CD14-positive monocyte (primary cell): ENCODE measurements around the gene ARHGDIB. TPM values are rescaled to one million over a fixed set of nuclear protein-coding genes. Genes with fewer than 3 reads are reported as not detected.

ENCODE experiments used
- DNase-seq, 3 donors: peaks; one replicate each; pipeline ENCODE4 v3.0.0-alpha.2; 2011 to 2022
- H2AFZ ChIP-seq: 2 replicates; pipeline ENCODE4 v1.6.0; 2012; ENCODE audit warnings: mild to moderate bottlenecking, low read depth, low read length, inconsistent platforms; ENCODE audit not compliant: insufficient read depth, poor library complexity, severe bottlenecking
- H3K27ac ChIP-seq, 2 donors: 1 replicate in 1 of 2; 2 replicates in 1 of 2; pipeline ENCODE4 v1.5.1; 2012 to 2013; ENCODE audit warnings: low read length in 2 of 2, control low read depth in 1 of 2, inconsistent platforms in 1 of 2, low read depth in 1 of 2, mild to moderate bottlenecking in 1 of 2
- H3K27me3 ChIP-seq, 2 donors: one replicate each; pipeline versions ENCODE4 v1.6.0 to v1.6.1; 2011 to 2013; ENCODE audit warnings: low read length in 2 of 2; ENCODE audit not compliant: control insufficient read depth in 2 of 2, insufficient read depth in 2 of 2
- H3K36me3 ChIP-seq, 2 donors: replicated peaks in 1 of 2; 1 replicate in 1 of 2; 2 replicates in 1 of 2; pipeline versions ENCODE4 v1.5.1 to v1.6.1; 2012 to 2013; ENCODE audit warnings: low read length in 2 of 2, control low read depth in 1 of 2, inconsistent platforms in 1 of 2, mild to moderate bottlenecking in 1 of 2; ENCODE audit not compliant: insufficient read depth in 2 of 2, control insufficient read depth in 1 of 2
- H3K4me1 ChIP-seq, 2 donors: 1 replicate in 1 of 2; 2 replicates in 1 of 2; pipeline versions ENCODE4 v1.5.1 to v1.6.1; 2012 to 2013; ENCODE audit warnings: low read length in 2 of 2, control low read depth in 1 of 2, inconsistent platforms in 1 of 2, mild to moderate bottlenecking in 1 of 2, moderate library complexity in 1 of 2; ENCODE audit not compliant: insufficient read depth in 2 of 2, control insufficient read depth in 1 of 2
- H3K4me2 ChIP-seq: replicated peaks from 2 replicates; pipeline ENCODE3; 2012; ENCODE audit warnings: low read length, moderate library complexity, mild to moderate bottlenecking; ENCODE audit not compliant: poor library complexity, severe bottlenecking; ENCODE audit errors: extremely low read depth
- H3K4me3 ChIP-seq, 3 experiments: fragments of 200-600 bp in 1 of 3; sonication (generic) in 1 of 3; replicated peaks in 1 of 3; 1 replicate in 2 of 3; 2 replicates in 1 of 3; pipeline ENCODE4 v1.5.1; 2011 to 2013; ENCODE audit warnings: low read length in 3 of 3, mild to moderate bottlenecking in 3 of 3, control low read depth in 2 of 3, low read depth in 2 of 3, inconsistent platforms in 1 of 3, moderate library complexity in 1 of 3
- H3K79me2 ChIP-seq: 2 replicates; pipeline ENCODE4 v1.6.0; 2012; ENCODE audit warnings: mild to moderate bottlenecking, control low read depth, inconsistent platforms, low read length, moderate library complexity; ENCODE audit not compliant: insufficient read depth
- H3K9ac ChIP-seq: 2 replicates; pipeline ENCODE4 v1.6.0; 2017; ENCODE audit warnings: low read length, mild to moderate bottlenecking; ENCODE audit not compliant: insufficient read depth, poor library complexity, severe bottlenecking
- H3K9me3 ChIP-seq, 2 donors: replicated peaks in 1 of 2; 1 replicate in 1 of 2; 2 replicates in 1 of 2; pipeline versions ENCODE4 v1.5.1 to v1.6.1; 2012 to 2013; ENCODE audit warnings: low read length in 2 of 2, control low read depth in 1 of 2; ENCODE audit not compliant: control insufficient read depth in 1 of 2, insufficient read depth in 1 of 2
- H4K20me1 ChIP-seq: 2 replicates; pipeline ENCODE4 v1.6.0; 2012; ENCODE audit warnings: mild to moderate bottlenecking, low read length, control low read depth, moderate library complexity; ENCODE audit not compliant: insufficient read depth
- H3K27ac Mint-ChIP-seq, 7 donors: one replicate each; pipeline ENCODE4 v1.8.0; 2020; ENCODE audit warnings: mild to moderate bottlenecking in 7 of 7, mixed read lengths in 7 of 7, moderate library complexity in 6 of 7, inconsistent platforms in 2 of 7
- H3K27me3 Mint-ChIP-seq, 3 donors: one replicate each; pipeline ENCODE4 v1.8.0; 2021 to 2022; ENCODE audit warnings: low read depth in 3 of 3, mild to moderate bottlenecking in 3 of 3, mixed read lengths in 3 of 3, moderate library complexity in 3 of 3, inconsistent platforms in 1 of 3
- H3K36me3 Mint-ChIP-seq, 2 donors: one replicate each; pipeline ENCODE4 v1.8.0; 2020; ENCODE audit warnings: mixed read lengths in 2 of 2, inconsistent platforms in 1 of 2, mild to moderate bottlenecking in 1 of 2
- H3K4me1 Mint-ChIP-seq: one replicate; pipeline ENCODE4 v1.8.0; 2020; ENCODE audit warnings: mild to moderate bottlenecking, mixed read lengths
- H3K4me3 Mint-ChIP-seq, 2 donors: one replicate each; pipeline ENCODE4 v1.8.0; 2020; ENCODE audit warnings: mild to moderate bottlenecking in 2 of 2, mixed read lengths in 2 of 2, moderate library complexity in 1 of 2
- H3K9me3 Mint-ChIP-seq, 7 donors: one replicate each; pipeline ENCODE4 v1.8.0; 2020 to 2022; ENCODE audit warnings: mixed read lengths in 7 of 7, mild to moderate bottlenecking in 6 of 7, moderate library complexity in 6 of 7, inconsistent platforms in 2 of 7
- WGBS: methylation state at CpG from one replicate; pipeline ENCODE4 v1.1.5; 2013; ENCODE audit warnings: missing lambda C conversion rate; ENCODE audit not compliant: insufficient coverage; 5-methylcytosine and 5-hydroxymethylcytosine counted together
- intact Hi-C, 2 donors: fragments of 100-400 bp; cut with micrococcal nuclease; formaldehyde crosslinking; loops; one replicate each; pipeline versions ENCODE4 v1.15.0 to v1.15.1; 2023
- polyA minus RNA-seq: library from RNA; depleted of rRNA, polyadenylated mRNA; stranded (reverse); fragments of >200 nt; gene quantifications from 2 replicates; pipeline ENCODE4 v1.2.3, GENCODE V29; 2012
- polyA plus RNA-seq, 3 donors: library from polyadenylated mRNA; depleted of rRNA in 1 of 3; unstranded in 2 of 3; stranded (reverse) in 1 of 3; fragments of 300-500 nt in 2 of 3; fragments of >200 nt in 1 of 3; fragmentation: Illumina TruSeq in 2 of 3; gene quantifications; 1 replicate in 2 of 3; 2 replicates in 1 of 3; pipeline ENCODE4 v1.2.3, GENCODE V29; 2012 to 2021
- total RNA-seq, 12 experiments: library from RNA in 1 of 12; stranded (reverse) in 1 of 12; fragments of 120-200 nt in 1 of 12; gene quantifications; one replicate each; pipeline ENCODE4 v1.2.4 and lab custom pipeline; 2013 to 2026; ENCODE audit warnings: mixed read lengths in 6 of 12, inconsistent platforms in 1 of 12
- TF ChIP-seq, protein P1 (sequence below): fragments of 200-600 bp; IDR thresholded peaks from one replicate; pipeline ENCODE4 v1.8.0; 2022; ENCODE audit warnings: antibody characterized with exemption, mild to moderate bottlenecking

ARHGDIB gene
- total RNA-seq (2013), result 1,675 TPM
- polyA plus RNA-seq, result 1,000 to 10,000 TPM; 1,199 to 2,228 (median 1,854) TPM
- 982 and 1,997 TPM in 2 replicates for polyA minus RNA-seq
- total RNA-seq (lab: John Stamatoyannopoulos, UW), result 37.4 to 507 (median 434) reads per million in 11 experiments

DNA sequence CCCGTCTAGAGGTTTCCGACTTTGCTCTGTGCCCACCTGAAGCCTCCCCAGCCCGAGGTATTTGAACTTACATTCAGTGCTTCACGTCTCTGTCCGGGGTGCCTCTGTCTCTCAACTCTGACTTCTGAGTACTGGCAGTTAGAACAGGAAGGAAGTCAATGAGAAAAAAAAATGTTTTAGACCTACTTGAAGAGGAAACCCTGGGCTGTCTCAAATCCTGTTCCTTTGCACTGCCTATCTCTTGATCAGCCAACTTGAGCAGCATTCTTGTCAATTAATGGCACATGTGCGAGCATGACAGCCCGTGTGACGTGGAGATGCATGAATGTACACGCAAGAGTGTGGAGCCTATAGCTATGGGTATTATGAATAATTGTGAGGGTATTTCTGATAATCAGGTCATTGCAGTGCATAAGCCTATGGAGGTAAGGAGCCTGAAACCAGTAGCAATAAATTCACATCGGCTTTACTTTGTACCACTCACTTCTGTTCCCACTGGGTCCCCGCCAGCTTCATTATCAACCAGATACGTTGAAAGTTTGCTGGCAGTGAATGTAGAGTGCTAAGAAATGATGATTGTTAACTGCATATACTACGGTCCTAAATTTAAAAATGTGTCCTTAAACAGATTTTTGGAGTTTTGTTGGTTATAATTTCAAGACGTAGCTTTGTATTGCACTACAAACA is at the start of gene ARHGDIB:
ARHGDIB (minus strand) TSS at position 136 of the 687 bp plus-strand sequence. CDS start 10,889 bp downstream, outside the sequence.
- Mint-ChIP-seq H3K27me3 (no peaks in the 10 kb centered on the region), H3K27ac (peak within 1 kb of the TSS; percentile 95 to 99 (median 99)), H3K4me3 (peak within 1 kb of the TSS; percentile 95 to 99), H3K4me1 (peaks cover 81% of the 10 kb centered on the region), H3K9me3 (peaks cover 0 to 5% (median 0%) of the 10 kb centered on the region in 7 donors), H3K36me3 (peaks cover 9 to 11% of the 10 kb centered on the region in 2 donors)
- intact Hi-C loops, result loop anchor here (2.0 to 10.0 kb wide), 4 partner anchors 19 to 1864 kb away; no protein-coding TSS in a partner anchor
- H3K4me1 ChIP-seq, result peaks cover 66 to 85% of the 10 kb centered on the region in 2 donors
- peak within 1 kb of the TSS; percentile 82 to 100 (median 95) for H3K4me3 ChIP-seq
- peaks cover 41% of the 10 kb centered on the region for H4K20me1 ChIP-seq
- H3K9ac ChIP-seq, result peak within 1 kb of the TSS; percentile 77
- peak within 1 kb of the TSS; percentile 97 for H3K4me2 ChIP-seq
- H3K36me3 ChIP-seq, result no peaks in the 10 kb centered on the region
- peak within 1 kb of the TSS; percentile 48 for H2AFZ ChIP-seq
- H3K27ac ChIP-seq, result peak within 1 kb of the TSS; percentile 88 to 96
- peaks cover 70% of the 10 kb centered on the region for H3K79me2 ChIP-seq
- no peaks in the 10 kb centered on the region for H3K27me3 ChIP-seq
- TF ChIP-seq, protein P1, sequence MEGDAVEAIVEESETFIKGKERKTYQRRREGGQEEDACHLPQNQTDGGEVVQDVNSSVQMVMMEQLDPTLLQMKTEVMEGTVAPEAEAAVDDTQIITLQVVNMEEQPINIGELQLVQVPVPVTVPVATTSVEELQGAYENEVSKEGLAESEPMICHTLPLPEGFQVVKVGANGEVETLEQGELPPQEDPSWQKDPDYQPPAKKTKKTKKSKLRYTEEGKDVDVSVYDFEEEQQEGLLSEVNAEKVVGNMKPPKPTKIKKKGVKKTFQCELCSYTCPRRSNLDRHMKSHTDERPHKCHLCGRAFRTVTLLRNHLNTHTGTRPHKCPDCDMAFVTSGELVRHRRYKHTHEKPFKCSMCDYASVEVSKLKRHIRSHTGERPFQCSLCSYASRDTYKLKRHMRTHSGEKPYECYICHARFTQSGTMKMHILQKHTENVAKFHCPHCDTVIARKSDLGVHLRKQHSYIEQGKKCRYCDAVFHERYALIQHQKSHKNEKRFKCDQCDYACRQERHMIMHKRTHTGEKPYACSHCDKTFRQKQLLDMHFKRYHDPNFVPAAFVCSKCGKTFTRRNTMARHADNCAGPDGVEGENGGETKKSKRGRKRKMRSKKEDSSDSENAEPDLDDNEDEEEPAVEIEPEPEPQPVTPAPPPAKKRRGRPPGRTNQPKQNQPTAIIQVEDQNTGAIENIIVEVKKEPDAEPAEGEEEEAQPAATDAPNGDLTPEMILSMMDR, result no peak
- DNase-seq, result peak; percentile 73 to 86 (median 78)
- no peaks in the 10 kb centered on the region for H3K9me3 ChIP-seq
- WGBS, result 0% methylated on average over 8 of the region's 14 CpGs

DNA sequence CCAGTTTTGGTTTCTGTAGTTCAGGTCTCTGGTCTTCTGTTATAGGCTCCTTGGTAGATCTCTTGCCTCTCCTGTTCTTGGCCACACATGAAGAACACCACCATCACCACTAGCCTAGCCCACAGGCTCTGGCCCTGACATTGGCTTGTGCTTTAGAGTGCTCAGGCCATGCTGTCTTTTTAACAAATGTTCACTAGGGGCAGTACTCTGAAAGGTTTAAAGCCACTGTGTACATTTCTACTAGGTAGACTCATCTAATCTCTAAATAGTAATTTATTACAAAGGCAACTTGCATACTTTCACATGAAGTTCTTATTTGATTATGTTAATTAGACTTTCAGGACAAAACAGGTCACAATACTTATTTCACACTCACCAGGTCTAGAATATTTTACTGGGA is 49.8 kb upstream of the ARHGDIB start:
- no peaks in the 10 kb centered on the region for H3K36me3 Mint-ChIP-seq
- no peak overlapping the region for H3K9ac ChIP-seq
- no peaks in the 10 kb centered on the region for H3K36me3 ChIP-seq
- peaks cover 0 to 2% (median 0%) of the 10 kb centered on the region in 7 donors for H3K9me3 Mint-ChIP-seq
- no peak overlapping the region for H3K4me3 Mint-ChIP-seq
- H3K4me2 ChIP-seq, result no peak overlapping the region
- no peaks in the 10 kb centered on the region for H3K9me3 ChIP-seq
- no peaks in the 10 kb centered on the region for H3K4me1 ChIP-seq
- H2AFZ ChIP-seq, result no peak overlapping the region
- peaks cover 2 to 4% of the 10 kb centered on the region in 2 donors for H3K27me3 ChIP-seq
- DNase-seq, result no peak
- TF ChIP-seq, protein P1, result no peak
- H3K4me1 Mint-ChIP-seq, result no peaks in the 10 kb centered on the region
- no peaks in the 10 kb centered on the region for H4K20me1 ChIP-seq
- peaks cover 1 to 10% (median 1%) of the 10 kb centered on the region in 3 donors for H3K27me3 Mint-ChIP-seq
- no peaks in the 10 kb centered on the region for H3K79me2 ChIP-seq
- H3K27ac Mint-ChIP-seq, result no peak overlapping the region
- intact Hi-C loops, result no loop called here
- H3K27ac ChIP-seq, result no peak overlapping the region
- H3K4me3 ChIP-seq, result no peak overlapping the region
